SK-N-SH treated with all-trans-retinoic acid at 6 μM for 48 hours (cell line): ENCODE results near the gene CUL1.

Source experiments
- ATAC-seq: fragments of 200-7000 bp; cut with Tn5 transposase; 3 replicates; pipeline ENCODE4 v1.9.1; 2020; ENCODE audit warnings: mild to moderate bottlenecking, moderate library complexity
- BACH2 ChIP-seq: fragments of 250-450 bp; sonication (Bioruptor Pico); IDR thresholded peaks from 2 replicates; pipeline ENCODE4 v1.9.0; 2021; ENCODE audit warnings: mild to moderate bottlenecking, borderline replicate concordance
- CREB5 ChIP-seq: fragments of 250-450 bp; sonication (Bioruptor Pico); IDR thresholded peaks from 2 replicates; pipeline ENCODE4 v1.5.1; 2020; ENCODE audit warnings: low read depth, mild to moderate bottlenecking, moderate library complexity
- CSDC2 ChIP-seq: fragments of 250-450 bp; sonication (Bioruptor Pico); IDR thresholded peaks from 2 replicates; pipeline ENCODE4 v1.5.0; 2020; ENCODE audit warnings: mild to moderate bottlenecking, moderate library complexity
- ESRRG ChIP-seq: fragments of 250-450 bp; sonication (Bioruptor Pico); IDR thresholded peaks from 2 replicates; pipeline ENCODE4 v1.6.1; 2021; ENCODE audit warnings: mild to moderate bottlenecking
- GLIS3 ChIP-seq: fragments of 250-450 bp; sonication (Bioruptor Pico); IDR thresholded peaks from 2 replicates; pipeline ENCODE4 v1.5.0; 2020; ENCODE audit warnings: mild to moderate bottlenecking, moderate library complexity
- ISL1 ChIP-seq: fragments of 250-450 bp; sonication (Bioruptor Pico); IDR thresholded peaks from 2 replicates; pipeline ENCODE4 v2.1.2; 2022; ENCODE audit warnings: mild to moderate bottlenecking, moderate library complexity
- OSR1 ChIP-seq: fragments of 250-450 bp; sonication (Bioruptor Pico); IDR thresholded peaks from 2 replicates; pipeline ENCODE4 v1.8.0; 2022; ENCODE audit warnings: moderate library complexity, mild to moderate bottlenecking, inconsistent platforms
- PATZ1 ChIP-seq: fragments of 250-450 bp; sonication (Bioruptor Pico); IDR thresholded peaks from 2 replicates; pipeline ENCODE4 v1.8.0; 2020; ENCODE audit warnings: mild to moderate bottlenecking, moderate library complexity, borderline replicate concordance
- PPARA ChIP-seq: fragments of 250-450 bp; sonication (Bioruptor Pico); IDR thresholded peaks from 2 replicates; pipeline ENCODE4 v1.5.0; 2020; ENCODE audit warnings: mild to moderate bottlenecking, borderline replicate concordance
- RARB ChIP-seq: fragments of 250-450 bp; sonication (Bioruptor Pico); IDR thresholded peaks from 2 replicates; pipeline ENCODE4 v1.8.0; 2021; ENCODE audit warnings: mild to moderate bottlenecking, moderate library complexity
- SNAI2 ChIP-seq: fragments of 250-450 bp; sonication (Bioruptor Pico); IDR thresholded peaks from 2 replicates; pipeline ENCODE4 v1.5.0; 2020; ENCODE audit warnings: mild to moderate bottlenecking, moderate library complexity
- TOX ChIP-seq: fragments of 250-450 bp; sonication (Bioruptor Pico); IDR thresholded peaks from 2 replicates; pipeline ENCODE4 v1.8.0; 2021; ENCODE audit warnings: mild to moderate bottlenecking, moderate library complexity, borderline replicate concordance
- TSHZ2 ChIP-seq: fragments of 250-450 bp; sonication (Bioruptor Pico); IDR thresholded peaks from 2 replicates; pipeline ENCODE4 v1.5.0; 2020; ENCODE audit warnings: mild to moderate bottlenecking, moderate library complexity
- ZC3H10 ChIP-seq: fragments of 250-450 bp; sonication (Bioruptor Pico); IDR thresholded peaks from 2 replicates; pipeline ENCODE4 v1.5.1; 2021; ENCODE audit warnings: mild to moderate bottlenecking, moderate library complexity
- ZNF565 ChIP-seq: fragments of 450-650 bp; formaldehyde crosslinking; conservative IDR thresholded peaks from 2 replicates; pipeline ENCODE4 v1.5.0; 2020; ENCODE audit warnings: low read depth, mild to moderate bottlenecking, moderate library complexity
- ZNF8 ChIP-seq: fragments of 450-650 bp; formaldehyde crosslinking; IDR thresholded peaks from 2 replicates; pipeline ENCODE4 v1.5.0; 2020; ENCODE audit warnings: mild to moderate bottlenecking, moderate library complexity

CUL1 gene

DNA sequence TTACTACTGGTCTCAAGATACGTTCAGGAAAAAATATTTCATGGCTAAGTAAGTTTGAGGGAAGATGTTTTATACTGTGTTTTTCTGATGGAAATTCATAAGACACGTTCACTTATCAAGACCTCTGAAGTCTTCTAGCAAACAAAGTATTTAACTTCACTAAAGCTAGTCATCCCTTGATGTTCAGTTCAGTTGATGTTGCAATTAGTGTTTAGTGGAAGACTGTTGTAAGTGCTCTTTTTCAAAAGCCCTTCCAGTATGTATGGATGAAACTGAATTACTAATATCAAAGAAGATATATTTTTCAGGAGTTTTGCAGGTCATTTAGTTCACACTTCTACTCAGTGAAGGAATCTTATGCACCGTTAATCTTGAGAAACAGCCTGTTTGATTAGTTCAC is 25.1 kb downstream of the CUL1 start:
- no peak for ATAC-seq
- TF ChIP-seq TSHZ2, result no peak
- TF ChIP-seq RARB (CRISPR knock-in tag), result no peak
- TF ChIP-seq ZNF8 (CRISPR knock-in tag), result no peak
- TF ChIP-seq, all 23 proteins: peak for 0

- TF ChIP-seq ISL1 (CRISPR knock-in tag) (no peak), TSHZ2 (no peak), PPARA (CRISPR knock-in tag) (no peak), ZNF565 (CRISPR knock-in tag) (no peak)
- no peak for ATAC-seq
These were observed 27.7 kb downstream of the CUL1 start for GRCh38 chr7:148726385-148726784.

DNA sequence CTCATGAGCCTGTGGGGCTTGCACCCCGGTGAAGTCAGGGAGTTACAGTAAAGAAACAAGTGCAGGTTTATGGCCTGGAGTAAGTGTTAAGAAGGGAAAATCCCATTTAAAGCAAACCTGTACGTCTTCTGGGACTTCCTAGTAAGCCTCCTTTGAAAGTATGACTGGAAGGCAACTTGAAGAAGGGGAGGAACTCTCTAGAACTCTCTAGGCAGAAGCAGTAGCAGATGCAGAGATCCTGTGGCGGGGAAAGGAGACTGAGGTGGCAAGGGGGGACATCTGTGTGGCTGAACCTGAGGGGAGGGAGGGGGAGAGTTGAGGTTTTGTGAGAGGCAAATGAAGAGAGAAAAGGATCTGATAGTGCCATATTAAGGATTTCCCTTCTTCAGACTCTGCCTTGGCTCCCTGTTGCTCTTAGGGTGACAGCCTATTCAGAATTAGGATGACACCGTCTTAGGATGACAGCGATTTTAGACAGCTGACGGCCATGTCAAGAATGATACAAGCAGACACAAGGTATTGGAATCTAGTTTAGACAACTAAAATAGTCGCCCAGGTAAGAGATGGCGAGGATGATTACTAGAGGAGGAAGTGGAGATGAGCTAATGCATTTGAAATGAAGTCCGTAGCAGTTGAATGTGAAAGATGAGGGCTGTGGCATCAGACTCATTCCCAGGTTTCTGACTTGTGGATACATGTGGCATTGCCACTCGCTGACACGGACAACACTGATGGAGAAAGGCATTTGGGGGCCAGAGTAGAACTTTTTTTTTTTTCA is 29.0 kb downstream of the CUL1 start:
- no peak for ATAC-seq
- TF ChIP-seq CSDC2 (CRISPR knock-in tag) (no peak), PATZ1 (CRISPR knock-in tag) (no peak), TSHZ2 (no peak), SNAI2 (CRISPR knock-in tag) (no peak), ZNF565 (CRISPR knock-in tag) (no peak), RARB (CRISPR knock-in tag) (no peak), ZC3H10 (CRISPR knock-in tag) (no peak), ISL1 (CRISPR knock-in tag) (no peak), GLIS3 (CRISPR knock-in tag) (no peak), ESRRG (no peak), CREB5 (CRISPR knock-in tag) (no peak), BACH2 (CRISPR knock-in tag) (no peak), ZNF8 (CRISPR knock-in tag) (no peak), TOX (CRISPR knock-in tag) (no peak), OSR1 (CRISPR knock-in tag) (no peak)
